HG03520 (cell line): Measurements from ENCODE around the gene TDRD9.
"Not testable (repeated sequence)": the region's sequence is repeated elsewhere in the genome, so short reads cannot be mapped to it uniquely, and the experiment has no call there.

ENCODE experiments used
- ATAC-seq: cut with Tn5 transposase; IDR thresholded peaks from one replicate; pipeline ENCODE4 v1.9.1; 2021; ENCODE audit warnings: mild to moderate bottlenecking, moderate library complexity; ENCODE audit not compliant: unreplicated experiment

The TDRD9 gene

DNA sequence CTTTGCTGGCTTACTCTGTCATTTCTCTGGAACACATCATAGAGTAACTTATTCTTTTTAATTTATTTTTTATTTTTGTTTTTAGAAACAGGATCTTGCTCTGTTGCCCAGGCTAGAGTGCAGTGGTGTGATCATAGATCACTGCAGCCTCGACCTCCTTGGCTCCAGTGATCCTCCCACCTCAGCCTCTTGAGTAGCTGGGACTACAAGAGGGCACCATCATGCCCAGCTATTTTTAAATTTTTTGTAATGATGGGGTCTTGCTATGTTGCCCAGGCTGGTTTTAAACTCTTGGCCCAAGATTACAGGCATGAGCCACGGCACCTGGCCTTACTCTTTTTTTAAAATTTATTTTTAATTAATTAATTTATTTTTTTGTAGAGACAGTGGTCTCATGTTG is 46.3 kb downstream of the TDRD9 start:
- no peak for ATAC-seq

DNA sequence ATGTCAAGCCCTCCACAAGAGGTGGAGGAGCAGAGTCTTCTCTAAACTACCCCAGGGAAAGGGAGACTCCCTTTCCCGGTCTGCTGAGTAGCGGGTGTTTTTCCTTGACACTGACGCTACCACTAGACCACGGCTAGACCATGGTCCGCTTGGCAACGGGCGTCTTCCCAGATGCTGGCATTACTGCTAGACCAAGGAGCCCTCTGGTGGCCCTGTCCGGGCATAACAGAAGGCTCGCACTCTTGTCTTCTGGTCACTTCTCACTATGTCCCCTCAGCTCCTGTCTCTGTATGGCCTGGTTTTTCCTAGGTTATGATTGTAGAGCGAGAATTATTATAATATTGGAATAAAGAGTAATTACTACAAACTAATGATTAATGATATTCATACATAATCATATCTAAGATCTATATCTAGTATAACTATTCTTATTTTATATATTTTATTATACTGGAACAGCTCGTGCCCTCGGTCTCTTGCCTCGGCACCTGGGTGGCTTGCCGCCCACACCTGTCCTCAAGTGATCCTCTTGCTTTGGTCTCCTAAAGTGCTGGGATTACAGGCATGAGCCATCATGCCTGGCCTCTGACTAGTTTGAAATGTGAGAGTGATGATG is 52.5 kb downstream of the TDRD9 start:
- ATAC-seq: not testable (repeated sequence)

DNA sequence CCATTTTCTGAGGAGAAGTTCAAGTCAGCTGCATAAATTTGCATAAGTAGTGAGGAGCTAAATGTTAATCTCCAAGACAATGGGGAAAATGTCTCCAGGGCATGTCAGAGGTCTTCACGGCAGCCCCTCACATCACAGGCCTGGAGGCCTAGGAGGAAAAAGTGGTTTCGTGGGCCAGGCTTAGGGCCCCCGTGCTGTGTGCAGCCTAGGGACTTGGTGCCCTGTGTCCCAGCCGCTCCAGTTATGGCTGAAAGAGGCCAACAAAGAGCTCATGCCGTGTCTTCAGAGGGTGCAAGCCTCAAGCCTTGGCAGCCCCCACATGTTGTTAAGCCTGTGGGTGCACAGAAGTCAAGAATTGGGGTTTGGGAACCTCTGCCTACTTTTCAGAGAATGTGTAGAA is 55.9 kb downstream of the TDRD9 start:
- ATAC-seq: no peak

DNA sequence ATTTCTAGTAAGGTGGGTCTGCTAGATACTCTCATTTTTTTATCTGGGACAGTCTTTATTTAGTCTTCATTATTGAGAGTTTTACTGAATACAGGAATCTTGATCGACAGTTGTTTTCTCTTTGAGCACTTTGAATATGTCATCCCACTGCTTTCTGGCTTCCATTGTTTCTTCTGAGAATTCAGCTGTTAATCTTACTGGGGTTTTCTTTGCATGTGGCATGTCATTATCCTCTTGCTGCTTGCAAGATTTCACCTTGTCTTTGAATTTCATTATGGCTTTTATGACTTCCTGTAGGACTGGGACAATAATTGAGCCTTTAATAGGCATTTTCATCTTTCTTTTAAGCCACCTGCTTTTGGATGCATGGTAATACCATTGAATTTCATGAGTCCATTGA is 60.8 kb downstream of the TDRD9 start:
- ATAC-seq: no peak

DNA sequence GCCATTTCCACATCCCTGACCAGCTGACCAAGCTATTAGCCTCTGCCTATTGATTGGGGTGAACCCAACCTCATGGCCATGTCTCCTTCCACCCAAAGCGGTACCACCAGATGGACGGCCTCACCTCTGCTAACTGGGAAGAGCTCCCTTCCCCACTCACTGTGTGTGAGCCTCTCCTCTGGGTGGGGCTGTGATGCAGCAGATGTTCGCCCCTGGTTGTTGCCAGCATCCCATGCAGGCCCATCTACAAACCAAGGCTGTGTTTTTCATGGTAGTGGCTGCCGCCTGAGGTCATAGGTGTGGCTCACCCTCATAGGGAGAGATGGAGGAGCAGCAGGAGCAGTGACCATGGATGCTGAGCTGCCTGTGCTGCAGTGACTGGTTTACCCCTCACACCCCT is 61.7 kb downstream of the TDRD9 start:
- ATAC-seq: no peak

DNA sequence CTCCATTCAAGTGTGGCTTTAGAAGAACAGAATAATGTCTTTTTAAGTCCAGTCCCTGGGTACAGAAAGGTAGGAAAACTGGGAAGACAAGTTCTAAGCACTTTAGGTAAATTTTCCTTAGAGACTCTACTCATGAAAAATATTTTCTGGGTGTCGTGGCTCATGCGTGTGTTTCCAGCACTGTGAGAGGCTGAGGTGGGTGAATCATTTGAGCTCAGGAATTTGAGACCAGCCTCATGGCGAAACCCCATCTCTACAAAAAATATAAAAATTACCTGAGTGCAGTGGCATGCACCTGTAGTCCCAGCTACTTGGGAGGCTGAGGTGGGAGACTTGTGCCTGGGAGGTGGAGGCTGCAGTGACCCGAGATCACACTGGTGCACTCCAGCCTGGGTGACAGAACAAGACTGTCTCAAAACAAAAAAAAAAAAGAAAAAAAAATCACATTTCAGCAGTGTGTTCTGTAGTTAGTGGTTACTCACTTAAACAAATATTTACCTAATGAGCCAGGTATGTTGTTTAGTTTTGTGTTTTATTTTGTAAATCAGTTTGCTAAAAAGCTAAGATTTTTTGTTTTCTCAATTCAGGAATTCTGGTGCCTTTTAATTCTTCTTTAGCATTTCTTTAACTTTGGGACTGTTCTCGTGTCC is 66.4 kb downstream of the TDRD9 start:
- no peak for ATAC-seq

DNA sequence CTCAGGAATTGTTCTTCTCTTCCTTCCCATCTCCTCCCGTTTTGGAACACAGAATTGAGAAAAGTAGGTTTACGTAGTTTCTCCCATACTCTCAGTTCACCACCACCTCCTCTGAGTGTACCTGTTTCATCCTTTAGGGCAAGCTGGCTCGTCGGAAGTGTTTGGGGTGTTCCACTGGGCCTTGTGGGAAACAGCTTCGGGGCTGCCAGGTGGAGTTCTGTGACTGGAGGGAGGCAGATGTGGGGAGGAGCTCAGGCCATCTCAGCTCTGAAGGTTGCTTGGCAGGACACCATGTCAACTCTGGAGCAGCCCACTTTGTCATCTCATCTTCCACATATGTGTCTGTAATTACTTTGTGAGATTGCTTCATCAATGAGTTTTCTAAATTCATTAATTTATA is 67.6 kb downstream of the TDRD9 start:
- no peak for ATAC-seq

DNA sequence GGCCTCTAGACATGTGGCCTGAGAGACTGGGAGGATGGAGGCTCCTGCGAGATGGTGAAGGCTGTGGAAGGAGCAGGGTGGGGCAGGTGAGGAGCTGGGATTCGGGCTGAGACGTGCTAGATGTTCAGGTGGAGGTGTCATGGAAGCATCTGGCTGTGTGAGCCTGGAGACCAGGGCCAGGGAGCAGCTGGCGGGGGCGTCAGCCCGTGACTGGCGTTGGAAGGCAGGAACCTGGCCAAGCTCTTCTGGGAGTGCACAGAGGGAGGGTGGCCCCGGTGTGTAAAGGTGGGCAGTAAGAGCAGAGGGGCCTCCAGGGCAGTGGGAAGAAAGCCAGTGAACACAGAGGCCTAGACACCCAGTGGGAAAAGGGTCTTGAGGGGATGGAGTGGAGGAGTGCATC is 69.1 kb downstream of the TDRD9 start:
- no peak for ATAC-seq

DNA sequence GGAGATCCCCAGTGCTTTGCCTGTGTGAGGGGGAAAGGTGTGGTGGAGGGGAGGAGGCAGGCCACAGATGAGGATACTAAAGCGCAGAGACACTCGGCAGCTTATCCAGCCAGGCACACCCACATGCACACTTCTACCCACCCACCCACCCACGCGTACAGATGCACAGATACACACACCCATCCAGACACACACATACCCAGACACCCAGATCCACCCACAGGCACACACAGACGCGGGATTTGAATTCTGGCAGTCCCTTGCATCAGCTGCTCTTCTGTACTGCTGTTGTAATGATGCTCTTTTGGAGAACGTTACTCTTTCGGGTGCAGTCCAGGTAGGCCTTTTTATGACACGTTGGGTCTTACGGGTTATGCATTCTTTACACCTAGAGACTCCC is 69.8 kb downstream of the TDRD9 start:
- no peak for ATAC-seq

DNA sequence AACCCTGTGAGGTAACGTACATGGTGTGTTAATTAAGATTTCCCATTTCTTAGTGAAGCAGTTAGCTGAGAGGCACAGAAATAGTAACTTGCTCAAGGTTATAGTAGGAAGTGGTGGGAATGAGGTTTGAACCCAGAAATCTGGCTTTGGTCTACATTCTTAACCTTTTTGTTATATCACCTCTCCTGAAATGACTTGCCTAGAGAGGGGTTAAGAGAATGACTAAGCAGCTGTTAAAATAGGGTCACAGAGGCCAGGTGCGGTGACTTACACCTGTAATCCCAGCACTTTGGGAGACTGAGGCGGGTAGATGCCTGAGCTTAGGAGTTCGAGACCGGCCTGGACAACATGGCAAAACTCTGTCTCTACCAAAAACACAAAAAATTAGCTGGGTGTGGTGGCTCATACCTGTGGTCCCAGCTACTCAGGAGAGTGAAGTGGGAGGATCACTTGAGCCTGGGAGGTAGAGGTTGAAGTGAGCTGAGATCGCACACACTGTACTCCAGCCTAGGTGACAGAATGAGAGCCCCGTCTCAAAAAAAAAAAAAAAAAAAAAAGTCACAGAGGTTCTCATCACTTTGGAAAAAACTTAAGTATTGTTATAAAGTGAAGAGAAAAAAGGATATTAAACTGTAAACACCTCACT is 71.7 kb downstream of the TDRD9 start:
- no peak for ATAC-seq

DNA sequence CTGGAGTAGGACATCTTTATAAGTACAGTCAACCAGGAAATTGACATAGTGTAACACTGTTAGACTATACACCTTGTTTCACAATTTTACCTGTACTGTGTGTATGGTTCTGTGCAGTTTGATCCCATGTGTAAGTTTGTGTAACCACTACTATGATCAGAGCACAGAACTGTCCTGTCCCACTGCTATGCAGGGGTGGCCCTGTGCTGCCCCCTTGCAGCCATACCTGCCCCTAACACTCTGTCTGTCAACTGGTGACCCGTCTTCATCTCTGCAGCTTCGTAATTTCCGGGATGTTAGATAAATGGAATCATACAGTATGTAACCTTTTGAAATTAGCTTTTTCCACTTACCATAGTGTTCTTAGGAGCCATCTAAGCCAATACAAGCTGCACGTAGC is 72.7 kb downstream of the TDRD9 start:
- no peak for ATAC-seq

DNA sequence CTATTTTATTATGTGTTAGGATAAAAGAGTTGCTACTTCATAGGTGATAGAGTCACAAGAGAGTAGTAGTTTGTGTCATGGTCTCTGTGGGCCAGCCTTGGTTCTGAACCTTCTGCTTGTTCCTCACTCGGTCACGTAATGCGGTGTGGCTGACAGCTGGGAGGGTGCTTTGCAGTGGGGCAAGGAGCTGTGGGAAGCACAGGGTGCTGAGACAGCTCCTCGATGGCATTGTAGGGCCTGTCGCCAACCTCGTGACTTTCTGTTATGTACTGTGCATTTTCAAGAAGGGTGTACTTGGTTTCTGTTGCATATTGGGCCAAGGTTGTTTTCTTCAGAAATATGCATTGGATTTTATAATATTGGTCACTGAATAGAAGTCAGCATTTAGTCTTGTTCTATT is 75.4 kb downstream of the TDRD9 start:
- no peak for ATAC-seq

DNA sequence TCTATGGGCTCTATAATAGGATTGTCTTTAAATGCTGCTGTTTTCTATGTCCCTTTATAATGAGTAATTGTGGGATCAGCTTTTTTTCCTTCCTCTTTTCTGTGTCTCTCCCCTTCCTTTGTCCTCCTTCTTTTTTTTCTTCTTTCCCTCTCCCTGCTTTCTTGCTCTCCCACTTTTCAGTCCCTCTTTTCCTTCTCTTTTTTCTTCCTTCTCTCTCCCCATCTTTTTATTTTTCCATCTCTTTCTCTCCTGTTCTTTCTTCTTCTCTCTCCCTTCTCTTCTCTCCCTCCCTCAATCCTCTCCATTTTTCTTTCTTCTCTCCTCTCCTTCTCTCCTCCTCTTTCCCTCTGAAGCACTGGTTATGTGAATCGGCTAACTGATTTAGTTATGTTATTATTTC is 76.6 kb downstream of the TDRD9 start:
- ATAC-seq: no peak

DNA sequence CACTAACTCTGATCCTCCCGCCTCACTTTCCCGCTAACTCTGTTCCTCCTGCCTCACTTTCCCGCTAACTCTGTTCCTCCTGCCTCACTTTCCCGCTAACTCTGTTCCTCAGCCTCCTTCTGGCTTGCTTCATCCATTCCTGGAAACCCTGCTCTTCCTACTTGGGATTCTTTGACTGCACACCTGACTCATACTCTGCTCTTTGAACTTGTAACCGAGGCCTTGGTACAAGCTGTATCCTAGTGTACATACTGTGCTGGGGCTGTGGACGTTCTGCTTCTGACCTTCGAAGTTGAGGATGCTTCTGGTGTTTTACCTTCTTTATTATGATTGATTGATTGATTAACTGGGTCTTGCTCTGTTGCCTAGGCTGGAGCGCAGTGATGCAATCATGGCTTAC is 77.2 kb downstream of the TDRD9 start:
- no peak for ATAC-seq

DNA sequence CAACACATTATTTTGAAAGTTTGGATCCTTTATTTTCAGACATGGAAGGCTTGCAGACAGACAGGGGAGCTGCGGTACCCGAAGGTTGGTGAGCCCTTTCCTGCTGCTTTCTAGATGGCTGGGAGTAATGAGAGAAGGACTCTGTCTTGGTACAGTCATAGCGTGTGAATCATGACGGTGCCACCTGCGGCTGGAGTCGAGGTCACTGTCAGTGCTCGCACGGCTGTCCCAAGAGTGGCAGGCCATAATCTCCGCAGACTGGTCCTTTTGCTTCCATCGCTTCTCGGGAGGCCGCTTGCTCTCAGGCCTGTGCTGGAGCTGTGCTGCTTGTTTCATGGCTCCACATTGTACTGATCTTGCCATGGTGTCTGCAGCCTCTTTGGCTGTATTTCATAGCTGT is 78.9 kb downstream of the TDRD9 start:
- no peak for ATAC-seq

DNA sequence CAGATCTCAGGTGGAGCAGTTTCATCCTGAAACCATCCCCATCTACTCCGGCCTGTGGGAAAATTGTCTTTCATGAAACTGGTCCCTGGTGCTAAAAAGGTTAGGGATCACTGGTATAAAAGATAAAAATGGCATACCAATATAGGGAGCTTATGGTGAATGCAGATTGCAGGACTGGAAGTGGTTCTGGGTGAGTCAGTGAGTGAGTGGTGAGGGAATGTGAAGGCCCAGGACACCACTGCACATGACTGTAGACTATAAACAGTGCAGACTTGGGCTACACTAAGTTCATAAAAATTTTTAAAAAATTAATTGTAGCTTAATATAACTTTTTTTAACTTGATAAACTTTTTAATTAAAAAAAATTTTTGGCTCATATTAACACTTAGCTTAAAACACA is 81.0 kb downstream of the TDRD9 start:
- ATAC-seq: no peak

DNA sequence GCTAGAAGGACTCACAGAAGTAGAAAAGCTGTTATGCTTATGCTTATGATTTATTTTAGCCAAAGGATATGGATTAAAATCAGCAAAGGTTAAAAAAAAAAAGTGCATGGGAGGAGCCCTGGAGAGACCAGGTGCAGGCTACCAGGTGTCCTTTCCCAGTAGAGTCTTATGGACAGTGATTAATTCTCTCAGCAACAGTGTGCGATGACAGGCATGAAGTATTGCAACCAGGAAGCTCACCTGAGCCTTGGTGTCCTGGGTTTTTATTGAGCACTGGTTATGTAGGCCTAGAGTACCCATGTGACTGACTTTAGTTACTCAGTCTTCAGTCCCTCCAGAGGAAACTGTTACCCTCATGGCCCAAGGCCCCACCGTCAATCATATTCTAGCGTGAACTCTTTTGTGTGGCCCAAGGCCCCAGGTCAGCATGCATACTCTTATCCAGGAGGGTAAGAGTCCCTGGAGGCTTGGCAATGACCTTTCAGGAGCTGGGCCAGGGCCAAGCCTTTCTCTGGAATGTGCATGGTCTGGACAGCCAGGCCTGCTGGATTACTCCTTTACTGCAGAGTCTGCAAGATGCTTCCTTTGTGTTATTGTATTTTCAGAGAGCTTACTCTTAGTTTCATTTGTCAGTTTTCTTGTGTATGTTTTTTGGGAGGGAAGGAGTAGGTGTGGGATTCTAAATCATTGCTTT is 83.7 kb downstream of the TDRD9 start:
- ATAC-seq: no peak

DNA sequence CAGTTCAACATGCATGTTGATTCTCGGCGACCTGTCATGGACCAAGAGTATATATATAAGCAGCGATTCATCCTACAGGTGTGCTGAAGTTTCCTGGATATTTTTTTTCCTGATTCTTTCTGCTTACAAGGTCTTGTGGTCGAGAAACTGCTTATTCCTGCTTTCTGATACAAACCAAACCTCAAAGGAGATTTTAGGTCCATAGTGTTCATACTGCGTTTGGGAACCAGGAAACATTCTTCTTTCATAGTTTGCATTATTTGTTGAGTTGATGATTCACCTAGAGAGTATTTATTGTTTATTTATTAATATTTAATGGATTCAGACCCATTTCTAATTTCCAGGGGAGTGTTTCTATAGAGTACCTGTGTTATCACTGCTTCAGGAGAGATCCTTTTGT is 86.5 kb downstream of the TDRD9 start:
- no peak for ATAC-seq

DNA sequence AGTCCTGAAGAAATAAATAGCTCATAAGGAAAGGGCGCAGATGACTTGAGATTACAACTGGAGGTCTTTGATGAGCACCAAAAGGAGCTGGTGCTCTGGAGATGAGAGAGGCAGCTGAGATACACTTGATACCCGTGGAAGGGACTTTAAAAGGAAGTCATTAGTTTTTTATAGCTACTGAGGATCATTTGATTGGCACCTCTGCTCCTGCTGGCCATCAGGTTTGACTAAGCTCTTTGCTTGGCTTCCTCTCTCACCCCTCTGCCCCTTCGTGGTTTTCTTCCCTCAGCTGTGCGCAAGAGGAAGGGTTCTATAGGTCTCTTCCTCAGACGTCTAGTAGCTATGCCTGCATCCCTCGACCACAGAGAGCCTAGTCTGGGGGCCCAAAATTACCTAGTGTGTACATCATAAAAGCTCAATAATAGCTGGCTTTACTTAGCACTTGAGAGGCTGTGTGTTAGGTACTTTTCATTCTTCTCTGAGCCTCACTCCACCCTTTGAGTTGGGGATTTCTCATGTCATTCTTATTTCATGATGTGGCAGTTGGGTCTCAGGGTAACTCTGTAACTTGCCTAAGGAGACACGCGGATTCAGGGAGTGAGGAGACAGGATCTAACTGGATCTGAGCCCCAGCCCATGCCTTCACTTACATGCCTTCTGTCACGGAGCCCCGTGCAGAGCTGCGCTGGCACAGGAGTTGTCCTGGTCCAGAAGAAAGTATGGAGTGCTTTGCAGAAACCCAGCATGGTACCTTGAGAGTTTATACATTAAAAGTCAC is 88.8 kb downstream of the TDRD9 start:
- no peak for ATAC-seq

DNA sequence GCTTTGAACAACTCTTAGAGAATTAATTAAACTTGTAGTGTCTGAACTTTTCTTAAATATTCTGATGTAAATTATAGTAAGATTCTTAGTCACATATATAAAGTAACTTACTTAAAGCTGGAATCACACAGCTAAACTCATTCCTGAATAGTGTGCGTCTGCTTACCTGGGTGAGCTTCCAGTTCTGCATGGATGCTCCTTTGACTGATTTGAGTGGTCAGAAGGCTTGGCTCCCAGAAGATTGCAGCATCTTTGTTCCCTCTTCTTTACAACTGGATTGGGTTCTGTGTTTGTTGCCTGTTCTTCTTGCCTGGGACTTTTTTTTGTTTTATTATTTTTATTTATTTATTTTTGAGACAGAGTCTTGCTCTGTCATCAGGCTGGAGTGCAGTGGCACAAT is 90.8 kb downstream of the TDRD9 start:
- no peak for ATAC-seq

DNA sequence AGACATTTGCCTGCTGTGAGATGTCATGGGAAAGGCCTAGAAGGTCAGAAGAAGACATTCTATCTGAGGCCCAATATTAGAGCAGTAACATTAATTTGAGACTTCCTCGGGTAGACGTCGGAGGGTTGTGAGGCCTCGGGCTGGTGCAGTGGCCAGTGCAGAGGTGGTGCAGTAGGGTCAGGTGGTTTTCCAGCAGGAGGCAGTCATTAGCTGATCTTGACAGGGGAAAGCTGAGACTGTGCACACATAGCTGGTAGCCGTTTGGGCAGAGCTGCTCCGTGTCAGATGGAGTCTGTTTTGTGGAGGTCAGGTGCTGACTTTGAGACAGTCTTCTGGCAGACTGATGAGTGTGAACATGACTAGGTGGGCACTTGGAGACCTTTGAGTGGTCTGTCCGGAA is 91.5 kb downstream of the TDRD9 start:
- ATAC-seq: no peak
